Stimulated activated CD8-positive, alpha-beta memory T cell treated with anti-CD3 and anti-CD28 coated beads, Interleukin-12 subunit alpha, Interleukin-12 subunit beta, amount 100 ng/mL, for 1 hour (primary cell): ENCODE results near the gene PHACTR3.

Experiments
- DNase-seq: peaks from one replicate; pipeline ENCODE4 v3.0.0-alpha.2; 2020; ENCODE audit warnings: low read depth

PHACTR3 gene

GRCh38 chr20:59735486-59735885 is 131.1 kb downstream of the PHACTR3 start:
- DNase-seq = no peak

DNA sequence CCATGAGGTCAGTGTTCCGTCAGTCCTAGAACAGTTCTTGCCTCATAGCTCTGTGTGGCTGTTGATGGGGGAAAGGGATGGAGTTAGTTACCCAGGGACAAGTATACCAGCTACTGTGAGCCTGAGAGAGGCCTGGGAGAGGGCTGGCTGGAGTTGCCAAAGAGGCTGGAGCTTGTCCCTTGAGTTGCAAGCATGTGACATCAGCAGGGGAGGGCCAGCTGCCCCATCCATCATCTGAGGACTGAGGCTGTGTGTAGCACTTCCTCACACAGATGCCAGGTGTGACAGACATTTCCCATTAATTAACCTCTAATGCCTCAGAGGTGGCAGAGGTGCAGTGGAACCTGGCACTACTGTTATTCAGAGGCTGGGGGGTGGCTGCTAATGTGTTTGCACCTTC is 131.6 kb downstream of the PHACTR3 start:
- no peak for DNase-seq

DNA sequence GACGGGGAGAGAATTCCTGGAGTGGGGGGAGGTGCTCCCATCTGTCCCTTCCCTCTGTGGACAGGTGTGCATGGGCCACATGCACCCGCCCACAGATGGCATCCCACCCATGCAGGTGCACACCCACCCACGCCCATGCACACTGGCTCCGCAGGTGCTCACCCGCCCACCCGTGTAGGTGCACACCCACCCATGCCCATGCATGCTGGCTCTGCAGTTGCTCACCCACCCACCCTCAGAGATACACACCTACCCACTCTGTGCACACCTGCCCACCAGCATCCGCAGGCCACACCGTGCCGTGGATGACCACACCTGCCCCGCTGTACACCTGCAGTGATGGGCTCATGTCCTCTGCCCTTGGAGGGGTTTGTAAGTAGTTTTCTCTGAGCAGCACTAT is 132.0 kb downstream of the PHACTR3 start:
- no peak for DNase-seq

GRCh38 chr20:59737073-59737666 is 132.8 kb downstream of the PHACTR3 start:
- no peak for DNase-seq

DNA sequence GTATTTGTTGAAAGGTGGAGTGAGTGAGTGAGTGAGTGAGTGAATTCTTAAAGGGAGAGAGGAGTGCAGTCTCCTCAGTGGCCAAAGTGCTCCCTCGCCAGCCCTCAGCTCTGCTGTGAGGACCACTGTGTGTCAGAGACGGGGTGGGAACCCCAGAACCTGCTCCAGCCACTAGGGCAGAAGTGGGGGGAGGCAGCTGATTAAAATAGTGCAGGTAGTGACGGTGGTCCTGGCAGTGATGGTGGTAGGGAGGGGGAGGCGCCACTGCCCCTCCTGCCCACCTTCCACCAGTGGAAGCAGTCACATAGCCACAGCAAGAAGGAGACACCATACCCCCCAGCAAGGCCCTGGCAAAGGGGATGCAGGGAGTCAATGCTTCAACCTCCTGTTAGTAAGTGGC is 133.5 kb downstream of the PHACTR3 start:
- DNase-seq = no peak

- DNase-seq = no peak
Measured at GRCh38 chr20:59738851-59739250, 134.5 kb downstream of the PHACTR3 start.

DNA sequence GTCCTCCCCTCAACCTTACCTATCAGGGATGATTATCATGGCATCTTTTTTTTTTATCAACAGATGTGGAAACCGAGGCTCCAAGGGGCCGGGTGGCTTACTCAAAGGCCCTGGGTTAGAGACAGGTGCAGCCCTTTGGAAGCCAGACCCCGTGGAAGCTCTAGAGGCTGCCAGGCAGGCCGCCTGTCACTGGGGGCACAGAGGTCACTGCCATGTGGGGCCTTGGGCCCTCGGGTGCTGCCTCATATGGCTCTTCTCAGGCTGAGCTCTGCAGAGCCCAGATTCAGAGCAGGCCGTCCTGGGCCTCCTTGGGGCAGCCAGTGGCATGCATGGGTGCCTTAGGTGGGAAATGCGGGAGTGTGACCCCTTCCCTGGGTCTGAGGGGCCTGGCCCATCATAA is 136.3 kb downstream of the PHACTR3 start:
- DNase-seq = no peak

- DNase-seq = no peak
Measured at GRCh38 chr20:59741073-59741472, 136.7 kb downstream of the PHACTR3 start.

- no peak for DNase-seq
Measured at GRCh38 chr20:59742351-59743095, 138.2 kb downstream of the PHACTR3 start.

DNA sequence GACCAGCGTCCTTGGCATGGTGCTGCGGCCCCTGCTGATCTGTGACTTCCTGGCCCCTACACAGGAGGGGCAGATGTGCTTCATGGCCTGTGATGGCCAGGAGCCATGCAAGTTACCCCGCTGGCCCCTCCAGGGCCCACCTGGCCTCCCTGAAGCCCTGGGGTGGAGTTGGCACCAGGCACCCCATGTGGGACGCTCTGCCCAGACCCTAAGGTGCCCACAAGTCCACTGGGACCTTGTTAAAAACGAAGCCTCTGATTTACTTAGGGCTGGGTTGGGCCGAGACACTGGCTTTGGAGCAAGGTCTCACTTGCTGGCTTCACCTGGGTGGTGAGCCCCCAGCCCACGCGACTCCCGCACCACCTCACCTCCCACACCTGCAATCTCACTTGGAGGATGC is 139.0 kb downstream of the PHACTR3 start:
- DNase-seq = no peak

DNA sequence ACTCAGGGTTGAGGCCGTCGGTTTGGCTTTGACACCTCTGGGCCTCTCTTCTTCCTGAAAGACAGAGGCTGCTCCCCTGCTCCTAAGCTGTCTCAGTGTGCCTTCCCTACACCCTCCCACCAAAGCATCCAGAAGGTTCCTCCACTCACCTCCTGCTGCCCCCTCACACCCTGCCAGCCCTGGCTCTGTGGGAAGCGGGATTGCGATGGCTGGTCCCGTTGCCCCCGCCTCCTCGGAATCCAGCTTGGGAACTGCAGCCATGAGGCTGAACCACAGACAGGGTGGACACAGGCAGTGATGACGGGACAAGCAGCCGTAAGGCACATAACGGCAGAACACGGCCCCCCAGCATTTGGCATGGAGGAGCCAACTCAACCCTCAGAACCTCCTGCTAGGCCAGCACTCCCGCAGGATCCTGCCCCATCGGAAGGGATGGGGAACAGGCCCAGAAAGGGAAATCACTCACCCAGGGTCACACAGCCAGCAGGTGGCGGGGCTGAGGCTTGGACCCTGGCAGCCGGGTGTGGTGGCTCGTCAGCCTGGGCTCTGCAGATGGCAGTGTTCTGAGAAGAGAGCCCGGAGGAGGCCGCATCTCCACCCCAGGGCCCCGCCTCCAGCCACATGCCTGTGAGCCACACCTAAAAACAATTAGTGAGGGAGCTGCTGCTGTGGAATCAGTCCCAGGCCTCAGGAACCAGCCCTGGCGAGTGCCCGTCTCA is 139.6 kb downstream of the PHACTR3 start:
- DNase-seq = no peak

DNA sequence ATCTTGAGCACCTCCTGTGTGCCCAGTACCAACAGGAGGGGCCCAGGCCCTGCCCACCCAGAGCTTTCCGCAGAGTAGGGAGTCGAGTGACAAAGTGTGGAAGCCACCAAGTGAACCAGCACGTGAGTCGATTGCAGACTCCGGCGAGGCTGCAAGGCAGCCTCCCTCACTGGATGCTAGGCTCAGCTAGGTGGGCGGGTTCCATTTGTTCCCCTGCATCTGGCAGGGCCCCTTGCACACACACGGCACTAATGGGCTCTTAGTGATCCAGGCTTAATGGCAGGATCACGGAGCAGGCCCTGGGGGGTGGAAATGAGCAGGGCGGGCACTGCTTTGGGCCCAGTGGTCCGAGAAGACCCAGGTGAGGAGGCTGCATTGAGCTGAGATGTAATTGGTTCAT is 140.4 kb downstream of the PHACTR3 start:
- DNase-seq = no peak

DNA sequence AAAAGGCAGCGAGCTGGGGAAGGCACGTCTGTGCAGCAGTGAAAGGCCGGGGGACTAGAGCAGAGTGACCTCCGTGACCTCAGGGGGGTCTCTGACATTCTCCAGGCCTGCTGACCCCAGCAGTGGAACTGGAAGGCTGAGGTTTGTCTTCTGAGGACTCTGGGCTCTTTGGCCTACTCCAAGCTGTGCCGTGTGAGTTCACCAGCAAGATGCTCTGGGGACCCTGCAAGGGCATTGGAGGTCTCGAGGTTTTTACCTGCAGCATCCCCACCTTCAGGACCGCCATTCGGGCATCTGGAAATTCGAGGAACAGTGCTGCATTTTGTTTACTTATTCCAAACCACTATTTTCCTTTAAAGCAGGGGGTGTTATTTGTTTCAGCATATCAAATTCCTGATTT is 140.9 kb downstream of the PHACTR3 start:
- no peak for DNase-seq

DNA sequence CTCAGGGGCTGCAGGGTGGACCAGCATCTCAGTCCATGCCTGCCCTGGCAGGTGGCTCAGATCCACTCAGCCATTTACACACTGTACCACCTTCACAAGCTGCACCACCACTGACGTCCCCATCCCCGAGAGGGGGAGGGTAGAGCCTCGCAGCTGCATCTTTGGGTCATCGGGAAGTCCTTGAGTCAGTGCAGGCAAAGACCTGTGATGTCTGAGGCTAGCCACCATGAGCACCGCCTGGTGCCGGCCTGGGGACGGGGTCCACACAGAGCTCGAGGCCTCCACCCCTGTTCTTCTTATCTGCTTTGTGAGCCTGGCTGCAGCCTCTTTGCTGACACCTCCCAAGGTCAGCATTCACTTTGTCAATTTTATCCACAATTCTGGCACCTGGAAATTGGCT is 141.4 kb downstream of the PHACTR3 start:
- no peak for DNase-seq

DNA sequence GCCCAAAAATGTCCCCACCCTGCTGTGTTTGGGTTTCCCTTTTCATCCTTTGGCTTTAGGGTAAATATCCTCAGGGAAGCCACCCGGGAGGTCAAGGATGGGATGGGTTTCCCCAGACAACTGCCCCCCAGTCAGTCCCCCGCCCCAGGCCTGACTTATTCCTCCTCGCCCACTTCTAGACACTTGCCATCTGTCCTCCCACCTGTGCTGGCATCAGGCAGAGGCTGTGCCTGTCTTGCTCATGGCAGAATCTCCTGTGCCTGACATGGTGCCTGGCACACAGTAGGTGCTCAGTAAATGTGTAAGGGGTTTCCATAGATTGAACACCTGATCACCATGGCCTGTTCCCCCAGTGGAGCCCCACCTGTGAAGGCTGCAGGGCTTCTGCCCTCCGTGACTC is 141.8 kb downstream of the PHACTR3 start:
- no peak for DNase-seq

DNA sequence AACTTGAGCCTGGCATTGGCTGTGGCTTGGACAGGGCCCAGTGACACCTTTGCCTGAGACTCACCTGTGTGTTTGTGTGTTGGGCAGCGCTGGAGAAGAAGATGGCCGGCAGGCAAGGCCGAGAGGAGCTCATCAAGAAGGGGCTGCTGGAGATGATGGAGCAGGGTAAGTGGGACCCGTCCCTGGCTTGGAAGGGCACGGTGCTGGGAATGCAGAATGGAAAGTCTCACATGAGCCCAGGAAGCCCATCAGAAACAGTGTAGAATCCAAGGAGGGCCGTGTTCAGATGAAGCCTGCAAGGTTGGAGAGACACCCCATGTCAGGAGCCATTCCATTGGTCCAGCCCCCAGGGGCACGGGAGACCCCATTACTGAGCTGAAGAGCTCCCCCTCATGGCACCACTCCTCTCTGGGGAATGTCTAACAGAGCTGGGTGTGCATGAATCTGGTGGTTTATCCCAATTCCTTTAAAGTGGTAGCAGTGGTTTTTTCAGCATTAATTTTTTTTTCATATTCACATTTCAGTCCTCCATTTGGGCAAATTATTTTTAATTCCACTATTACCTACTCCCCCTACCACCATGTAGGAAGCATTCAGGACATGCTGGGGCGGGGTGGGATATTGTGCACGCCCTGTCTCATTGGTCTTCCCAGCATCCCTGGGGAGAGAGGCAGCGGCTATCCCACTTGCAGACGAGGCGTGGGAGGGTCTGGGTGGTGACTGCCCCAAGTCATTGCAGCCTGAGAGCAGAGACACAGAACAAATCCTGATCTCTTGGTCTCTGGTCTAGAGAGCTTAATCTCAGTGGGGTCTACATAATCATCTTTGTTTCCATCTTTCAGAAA is 143.6 kb downstream of the PHACTR3 start:
- no peak for DNase-seq

DNA sequence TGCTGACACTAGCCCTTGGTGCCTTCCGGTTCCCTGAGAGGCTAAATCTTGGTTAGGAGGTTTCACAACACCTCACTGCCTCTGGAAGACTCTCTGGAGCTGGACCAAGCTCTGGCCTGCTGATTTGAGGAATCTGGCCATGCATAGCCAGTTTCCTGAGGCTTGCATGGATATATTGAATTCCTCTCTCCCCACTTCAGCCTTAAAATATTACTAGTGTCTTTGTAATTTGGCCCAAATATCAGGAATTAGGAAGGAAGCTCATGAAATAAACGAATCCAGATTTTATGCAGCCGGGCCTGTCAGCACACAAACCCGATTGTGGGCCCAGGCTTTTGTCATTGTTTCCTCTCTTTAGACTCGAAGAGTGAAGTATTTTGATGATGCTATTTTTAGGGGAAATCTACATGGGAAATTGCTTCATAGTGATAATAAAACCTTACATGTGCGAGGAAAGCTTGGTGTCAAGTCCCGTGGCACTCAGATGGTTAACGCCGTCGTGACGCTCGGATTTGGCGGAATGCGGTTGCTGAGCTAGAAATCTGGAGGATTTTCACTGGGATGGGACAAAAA is 144.4 kb downstream of the PHACTR3 start:
- no peak for DNase-seq

GRCh38 chr20:59749301-59749700 is 145.0 kb downstream of the PHACTR3 start:
- no peak for DNase-seq

DNA sequence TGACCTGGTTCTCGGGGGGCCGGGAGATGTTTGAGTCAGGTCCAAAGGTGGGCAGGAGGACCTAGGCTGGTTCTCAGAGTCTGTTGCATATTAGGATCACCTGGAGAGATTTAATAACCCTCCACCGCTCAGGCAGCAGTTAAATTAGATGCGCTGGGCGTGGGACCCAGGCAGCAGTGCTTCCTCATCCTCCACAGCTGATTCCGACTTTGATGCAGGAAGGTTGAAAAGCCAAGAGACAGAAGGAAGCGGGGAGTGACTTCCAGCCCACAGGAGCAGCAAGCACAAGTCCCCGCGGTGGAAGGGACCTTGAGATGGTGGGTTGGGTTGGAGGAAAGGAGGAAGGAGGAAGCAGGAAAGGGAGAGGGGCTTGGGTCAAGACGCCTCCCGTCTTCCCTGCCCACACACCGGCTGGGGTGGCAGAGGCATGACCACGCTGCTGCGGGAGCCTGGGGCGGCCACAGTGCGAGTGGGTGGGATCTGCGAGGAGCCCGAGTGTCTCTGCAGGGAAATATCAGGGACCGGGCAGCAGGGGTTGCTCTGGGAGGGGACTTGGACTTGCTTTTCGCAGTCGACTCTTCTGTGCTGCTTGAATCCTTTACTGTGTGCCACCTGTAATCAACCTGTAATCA is 146.0 kb downstream of the PHACTR3 start:
- no peak for DNase-seq

- DNase-seq = no peak
Measured at GRCh38 chr20:59751075-59751711, 146.9 kb downstream of the PHACTR3 start.

GRCh38 chr20:59752101-59752586 is 147.8 kb downstream of the PHACTR3 start:
- no peak for DNase-seq
